DND-41 (cell line): ENCODE measurements around the gene PSMD6.

Experiments
- ATAC-seq: fragments of 200-7000 bp; cut with Tn5 transposase; 3 replicates; pipeline ENCODE4 v1.9.1; 2021; ENCODE audit warnings: low read depth; ENCODE audit not compliant: insufficient read depth
- DNase-seq: peaks from one replicate; pipeline ENCODE4 v3.0.0-alpha.2; 2020
- H2AFZ ChIP-seq: 2 replicates; pipeline ENCODE4 v1.6.0; 2012; ENCODE audit warnings: low read depth, low read length
- H3K27ac ChIP-seq: 2 replicates; pipeline ENCODE4 v1.5.1; 2012; ENCODE audit warnings: low read length, inconsistent platforms
- H3K27me3 ChIP-seq: fragments of 200-600 bp; sonication (generic); 2 replicates; pipeline ENCODE4 v1.6.0; 2012; ENCODE audit warnings: low read length, mild to moderate bottlenecking, inconsistent platforms; ENCODE audit not compliant: insufficient read depth, poor library complexity
- H3K36me3 ChIP-seq: 2 replicates; pipeline ENCODE4 v1.5.1; 2012; ENCODE audit warnings: low read length, inconsistent platforms; ENCODE audit not compliant: insufficient read depth
- H3K4me1 ChIP-seq: 2 replicates; pipeline ENCODE4 v1.5.1; 2012; ENCODE audit warnings: mild to moderate bottlenecking, low read length; ENCODE audit not compliant: insufficient read depth
- H3K4me2 ChIP-seq: 2 replicates; pipeline ENCODE4 v1.6.0; 2012; ENCODE audit warnings: mild to moderate bottlenecking, moderate library complexity, low read length, inconsistent platforms; ENCODE audit not compliant: insufficient read depth
- H3K4me3 ChIP-seq, 2 experiments: fragments of 200-600 bp in 1 of 2; shearing (Covaris generic) in 1 of 2; 2 replicates each; pipeline ENCODE4 v1.5.1; 2012 to 2016; ENCODE audit warnings: inconsistent platforms in 2 of 2, low read length in 2 of 2, mild to moderate bottlenecking in 2 of 2, low read depth in 1 of 2, moderate library complexity in 1 of 2
- H3K79me2 ChIP-seq: 2 replicates; pipeline ENCODE4 v1.6.0; 2012; ENCODE audit warnings: low read length, inconsistent platforms; ENCODE audit not compliant: insufficient read depth
- H3K9ac ChIP-seq: 2 replicates; pipeline ENCODE4 v1.6.0; 2012; ENCODE audit warnings: low read depth, mild to moderate bottlenecking, inconsistent platforms, low read length, moderate library complexity
- H3K9me3 ChIP-seq: 2 replicates; pipeline ENCODE4 v1.5.1; 2012; ENCODE audit warnings: low read length, moderate library complexity, mild to moderate bottlenecking, inconsistent platforms; ENCODE audit not compliant: insufficient read depth, severe bottlenecking
- H4K20me1 ChIP-seq: 2 replicates; pipeline ENCODE4 v1.6.0; 2012; ENCODE audit warnings: low read length; ENCODE audit not compliant: insufficient read depth
- CTCF ChIP-seq: IDR thresholded peaks from 2 replicates; pipeline ENCODE4 v1.5.1; 2012; ENCODE audit warnings: borderline replicate concordance, low read length, moderate library complexity, mild to moderate bottlenecking; ENCODE audit not compliant: poor library complexity, severe bottlenecking; ENCODE audit errors: extremely low read depth
- EZH2 ChIP-seq: IDR thresholded peaks from 3 replicates; pipeline ENCODE4 v1.6.1; 2012; ENCODE audit warnings: borderline replicate concordance, low read depth, mild to moderate bottlenecking, moderate library complexity, low read length, inconsistent platforms; ENCODE audit not compliant: severe bottlenecking

Gene PSMD6

DNA sequence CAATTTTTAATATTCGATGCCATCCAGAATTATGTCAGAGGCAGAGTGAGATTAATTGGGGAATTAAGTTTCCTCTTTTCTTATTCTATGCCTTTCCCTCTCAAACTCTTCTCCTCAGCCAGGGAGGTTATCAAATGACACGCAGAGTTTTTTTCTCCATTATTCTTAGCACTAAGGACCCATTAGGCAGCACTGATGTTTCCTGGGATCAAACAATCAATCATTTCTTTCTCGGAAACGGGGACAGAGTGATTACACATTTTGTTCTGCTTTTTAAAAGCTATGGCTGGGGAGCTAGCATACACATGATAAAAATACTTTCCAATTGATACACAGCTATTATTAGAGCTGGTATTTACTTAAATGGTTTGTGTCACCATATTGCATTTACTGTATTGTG lies 35.3 kb upstream of the PSMD6 start:
- Histone ChIP-seq H3K4me3 (no peak overlapping the region), H3K9ac (no peak overlapping the region), H3K27ac (no peak overlapping the region), H3K4me2 (no peak overlapping the region), H2AFZ (no peak overlapping the region), H3K4me1 (no peaks in the 10 kb centered on the region), H3K9me3 (no peaks in the 10 kb centered on the region), H4K20me1 (no peaks in the 10 kb centered on the region), H3K36me3 (no peaks in the 10 kb centered on the region), H3K27me3 (no peaks in the 10 kb centered on the region), H3K79me2 (no peaks in the 10 kb centered on the region)
- ATAC-seq (no peak), DNase-seq (no peak)
- TF ChIP-seq EZH2 (no peak), CTCF (no peak)

DNA sequence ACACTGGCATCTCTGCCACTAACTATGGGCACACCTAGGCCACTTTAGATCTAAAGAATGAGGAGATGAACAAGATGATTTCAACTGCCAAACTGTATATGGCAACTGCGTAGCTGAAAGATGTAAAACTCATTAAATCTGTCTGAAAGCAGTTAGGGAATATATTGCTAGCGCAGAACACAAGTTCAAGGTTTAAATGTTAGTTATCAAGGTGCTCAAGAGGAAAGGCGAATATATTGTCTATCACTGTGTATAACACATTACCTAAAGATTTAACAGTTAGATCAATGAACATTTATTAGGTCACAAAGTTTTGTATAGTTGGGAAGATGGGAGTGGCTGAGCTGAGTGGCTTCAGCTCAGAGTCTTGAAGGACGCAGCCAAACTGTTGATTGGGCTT lies 33.9 kb upstream of the PSMD6 start:
- no peak overlapping the region for H2AFZ ChIP-seq
- H3K36me3 ChIP-seq = no peaks in the 10 kb centered on the region
- TF ChIP-seq EZH2 (no peak), CTCF (no peak)
- no peak overlapping the region for H3K9ac ChIP-seq
- no peaks in the 10 kb centered on the region for H3K27me3 ChIP-seq
- H3K4me2 ChIP-seq = no peak overlapping the region
- ATAC-seq (no peak), DNase-seq (no peak)
- H3K4me1 ChIP-seq = no peaks in the 10 kb centered on the region
- H3K9me3 ChIP-seq = no peaks in the 10 kb centered on the region
- H3K27ac ChIP-seq = no peak overlapping the region
- H3K79me2 ChIP-seq = no peaks in the 10 kb centered on the region
- no peaks in the 10 kb centered on the region for H4K20me1 ChIP-seq
- H3K4me3 ChIP-seq = no peak overlapping the region

GRCh38 chr3:64056606-64057180 lies 33.4 kb upstream of the PSMD6 start:
- H3K79me2 ChIP-seq = no peaks in the 10 kb centered on the region
- H3K4me1 ChIP-seq = no peaks in the 10 kb centered on the region
- H3K27me3 ChIP-seq = no peaks in the 10 kb centered on the region
- H3K36me3 ChIP-seq = no peaks in the 10 kb centered on the region
- H2AFZ ChIP-seq = no peak overlapping the region
- DNase-seq (no peak), ATAC-seq (no peak)
- no peaks in the 10 kb centered on the region for H3K9me3 ChIP-seq
- H3K27ac ChIP-seq = no peak overlapping the region
- H3K4me2 ChIP-seq = no peak overlapping the region
- H4K20me1 ChIP-seq = no peaks in the 10 kb centered on the region
- no peak overlapping the region for H3K4me3 ChIP-seq
- TF ChIP-seq CTCF (no peak), EZH2 (no peak)
- no peak overlapping the region for H3K9ac ChIP-seq

DNA sequence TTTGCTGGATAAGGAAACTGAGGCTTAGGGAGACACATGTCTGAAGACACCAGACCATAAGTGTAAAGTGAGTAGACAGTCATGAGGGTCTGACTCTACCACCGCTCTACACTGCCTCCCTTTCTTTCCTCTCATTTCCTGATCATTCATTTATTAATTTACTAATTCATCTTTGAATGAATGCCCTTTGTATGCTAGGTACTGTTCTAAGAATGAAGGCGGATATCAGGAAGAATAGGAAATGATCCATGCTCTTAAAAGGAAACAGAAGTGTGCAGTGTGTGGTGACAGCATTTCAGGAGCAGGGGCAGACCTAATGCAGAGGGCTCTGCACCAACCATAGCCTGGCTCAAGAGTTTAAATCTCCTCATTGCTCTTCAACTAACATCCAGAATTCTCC lies 31.8 kb upstream of the PSMD6 start:
- H3K27ac ChIP-seq = no peak overlapping the region
- H3K4me2 ChIP-seq = no peak overlapping the region
- no peaks in the 10 kb centered on the region for H3K27me3 ChIP-seq
- no peak overlapping the region for H2AFZ ChIP-seq
- no peaks in the 10 kb centered on the region for H4K20me1 ChIP-seq
- H3K9me3 ChIP-seq = no peaks in the 10 kb centered on the region
- H3K4me3 ChIP-seq = no peak overlapping the region
- no peak for DNase-seq
- H3K79me2 ChIP-seq = no peaks in the 10 kb centered on the region
- ATAC-seq = no peak
- no peaks in the 10 kb centered on the region for H3K36me3 ChIP-seq
- H3K9ac ChIP-seq = no peak overlapping the region
- no peaks in the 10 kb centered on the region for H3K4me1 ChIP-seq
- TF ChIP-seq CTCF = no peak
